ENCODE measurements around the gene PSME2.

The PSME2 gene

GRCh38 chr14:24132061-24132685, 14.2 kb downstream of the PSME2 start:
- no peak for TF ChIP-seq ZFX (IDR thresholded peaks at IDR 0.05; ENCODE audit: borderline replicate concordance)
- H3K27ac ChIP-seq: peak overlapping the region; percentile 25

GRCh38 chr14:24131549-24131966, 14.9 kb downstream of the PSME2 start:
- TF ChIP-seq ZFX (IDR thresholded peaks at IDR 0.05; ENCODE audit: borderline replicate concordance): no peak
- no peak for TF ChIP-seq CTCF (IDR thresholded peaks at IDR 0.05)
- H3K27ac ChIP-seq: no peak overlapping the region

- no peak overlapping the region for H3K27ac ChIP-seq
- TF ChIP-seq CTCF (IDR thresholded peaks at IDR 0.05) (no peak), ZFX (IDR thresholded peaks at IDR 0.05; ENCODE audit: borderline replicate concordance) (no peak)
Measured at GRCh38 chr14:24130717-24131548, 15.5 kb downstream of the PSME2 start.

- TF ChIP-seq CTCF (IDR thresholded peaks at IDR 0.05) (no peak), ZFX (IDR thresholded peaks at IDR 0.05; ENCODE audit: borderline replicate concordance) (no peak)
- H3K27ac ChIP-seq: no peak within 1 kb of the TSS
Measured at GRCh38 chr14:24130380-24130716, 16.1 kb downstream of the PSME2 start, which contains the start of gene FITM1. Gene FITM1, plus strand, starts transcription at chr14:24130659. Its CDS starts 905 bp downstream, at chr14:24131564.

- TF ChIP-seq CTCF (IDR thresholded peaks at IDR 0.05): no peak
- no peak for TF ChIP-seq ZFX (IDR thresholded peaks at IDR 0.05; ENCODE audit: borderline replicate concordance)
- no peak overlapping the region for H3K27ac ChIP-seq
Measured at GRCh38 chr14:24129410-24129998, 16.9 kb downstream of the PSME2 start.

GRCh38 chr14:24127673-24128072, 18.7 kb downstream of the PSME2 start:
- no peak overlapping the region for H3K27ac ChIP-seq
- TF ChIP-seq ZFX (IDR thresholded peaks at IDR 0.05; ENCODE audit: borderline replicate concordance): no peak
- TF ChIP-seq CTCF (IDR thresholded peaks at IDR 0.05): no peak

GRCh38 chr14:24126939-24127338, 19.5 kb downstream of the PSME2 start:
- no peak for TF ChIP-seq ZFX (IDR thresholded peaks at IDR 0.05; ENCODE audit: borderline replicate concordance)
- no peak for TF ChIP-seq CTCF (IDR thresholded peaks at IDR 0.05)
- H3K27ac ChIP-seq: no peak overlapping the region

Measured in 22Rv1 (cell line).